Right hindlimb (tissue), 1 donor: ENCODE data around the gene ZBTB24.
"Not testable (repeated sequence)": the region's sequence is repeated elsewhere in the genome, so short reads cannot be mapped to it uniquely, and the experiment has no call there.

Experiments used
- DNase-seq: peaks from one replicate; pipeline ENCODE4 v3.0.0-alpha.2; 2018

Gene ZBTB24

DNA sequence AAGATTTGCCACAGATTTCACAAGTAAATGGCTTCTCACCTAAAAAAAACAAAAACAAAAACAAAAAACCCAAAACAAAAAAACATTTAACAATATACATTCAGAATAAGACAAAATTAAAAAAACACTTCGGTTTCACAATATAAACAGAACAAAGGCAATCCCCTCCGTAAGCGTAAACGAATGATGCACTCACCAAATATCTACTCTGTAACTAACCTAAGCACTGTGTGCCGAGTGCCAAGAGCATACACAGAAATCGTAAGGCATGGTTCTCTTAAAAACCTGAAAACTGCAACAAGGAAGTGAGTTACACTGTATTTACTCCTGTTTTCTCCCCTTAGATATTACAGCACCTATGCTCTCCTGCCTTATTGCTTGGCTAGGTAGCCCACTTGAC is 15.3 kb downstream of the ZBTB24 start:
- DNase-seq, result no peak

DNA sequence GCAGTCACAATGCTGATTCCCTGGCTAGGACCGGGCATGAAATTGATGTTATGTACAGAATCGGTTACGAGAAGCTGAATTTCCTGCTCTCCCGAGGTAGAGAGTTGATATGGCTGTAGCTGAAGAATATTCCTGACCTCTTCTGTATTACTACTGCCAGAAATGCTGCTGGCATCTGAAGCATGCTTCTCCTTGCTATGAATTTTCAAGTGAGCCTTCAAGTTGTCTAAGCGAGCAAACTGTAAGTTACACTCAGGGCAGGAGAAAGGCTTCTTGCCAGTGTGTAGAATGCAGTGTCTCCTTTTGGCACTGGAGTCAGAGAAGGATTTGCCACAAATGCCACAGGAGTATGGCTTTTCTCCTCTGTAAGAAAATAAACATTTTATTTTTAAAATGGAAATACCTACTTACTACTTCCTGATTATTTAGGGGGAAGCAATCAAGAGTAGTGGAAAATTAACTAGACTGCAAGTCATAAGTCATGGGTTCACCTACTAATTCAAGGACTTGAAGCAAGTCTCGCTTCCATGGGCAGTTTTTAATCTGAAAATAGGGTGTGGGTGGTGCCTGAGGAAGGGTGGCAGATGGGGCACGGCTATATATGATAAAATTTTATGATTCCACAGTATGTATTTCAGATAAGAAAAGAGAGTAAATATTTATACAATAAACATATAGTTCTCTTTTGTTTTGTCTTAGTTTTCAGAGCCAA is 16.7 kb downstream of the ZBTB24 start:
- DNase-seq, result no peak

DNA sequence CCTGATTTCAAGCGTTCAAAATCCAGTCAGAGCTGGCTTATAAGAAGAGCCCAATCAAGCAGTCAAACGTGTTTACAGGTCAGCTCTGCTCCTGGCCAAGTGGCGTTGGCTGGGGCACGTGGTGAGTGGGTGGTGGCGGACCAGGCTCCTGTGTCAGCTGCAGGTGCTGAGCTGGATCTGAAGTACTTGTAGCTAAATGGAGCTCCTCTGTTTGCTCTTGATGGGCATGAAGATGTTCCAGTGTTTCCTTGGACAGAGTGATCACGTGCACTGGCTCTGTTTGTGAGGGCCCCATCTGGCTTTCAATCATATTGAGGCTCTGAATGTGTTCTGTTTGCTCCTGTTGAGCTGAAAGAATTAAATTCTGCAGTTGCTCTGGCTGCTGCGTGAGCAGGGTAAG is 17.2 kb downstream of the ZBTB24 start:
- no peak for DNase-seq

DNA sequence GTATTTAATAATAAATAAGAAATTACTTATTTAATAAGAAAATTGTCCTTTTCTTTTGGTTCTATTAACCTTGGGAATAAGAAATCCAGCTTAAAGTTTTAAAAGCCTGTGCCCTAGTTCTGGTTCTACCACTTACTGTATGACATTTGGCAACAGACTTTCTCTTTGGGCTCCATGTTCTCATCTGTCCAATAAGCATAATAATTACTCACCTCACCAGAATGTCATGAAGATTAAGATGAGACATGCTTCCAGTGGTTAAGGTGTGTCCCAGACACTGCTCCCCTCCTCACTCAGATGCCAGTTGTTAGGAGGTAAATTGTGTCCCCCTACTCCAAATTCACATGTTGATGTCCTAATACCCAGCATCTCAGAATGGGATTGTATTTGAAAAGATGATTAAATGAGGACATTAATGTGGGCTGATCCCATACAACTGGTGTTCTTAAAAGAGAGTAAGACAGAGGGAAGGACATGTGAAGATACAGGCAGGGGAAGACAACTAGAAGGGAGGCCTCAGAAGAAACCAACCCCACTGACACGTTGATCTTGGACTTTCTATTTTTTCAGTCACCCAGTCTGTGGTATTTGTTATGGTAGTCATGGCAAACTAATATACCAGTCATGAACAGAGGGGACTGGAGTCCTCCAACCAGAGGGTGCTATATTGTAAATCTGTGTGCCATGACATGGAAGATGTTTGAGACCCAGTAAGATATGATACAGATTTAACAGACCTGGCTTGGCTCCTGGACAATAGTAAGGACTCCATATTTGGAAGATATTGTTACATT is 21.1 kb downstream of the ZBTB24 start:
- DNase-seq, result no peak

DNA sequence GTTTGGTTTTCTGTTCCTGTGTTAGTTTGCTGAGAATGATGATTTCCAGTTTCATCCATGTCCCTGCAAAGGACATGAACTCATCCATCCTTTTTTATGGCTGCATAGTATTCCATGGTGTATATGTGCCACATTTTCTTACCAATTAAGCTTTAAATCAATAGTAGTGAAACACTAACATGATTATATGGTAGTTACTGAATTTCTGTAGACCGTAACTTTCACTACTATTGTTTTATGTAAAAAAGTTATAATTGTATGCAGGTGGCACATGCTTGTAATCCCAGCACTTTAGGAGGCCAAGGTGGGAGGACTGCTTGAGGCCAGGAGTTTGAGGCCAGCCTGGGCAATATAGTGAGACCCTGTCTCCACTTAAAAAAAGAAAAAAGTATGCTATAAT is 21.8 kb downstream of the ZBTB24 start:
- not testable (repeated sequence) for DNase-seq

GRCh38 chr6:109460161-109460829 is 22.7 kb downstream of the ZBTB24 start:
- no peak for DNase-seq

DNA sequence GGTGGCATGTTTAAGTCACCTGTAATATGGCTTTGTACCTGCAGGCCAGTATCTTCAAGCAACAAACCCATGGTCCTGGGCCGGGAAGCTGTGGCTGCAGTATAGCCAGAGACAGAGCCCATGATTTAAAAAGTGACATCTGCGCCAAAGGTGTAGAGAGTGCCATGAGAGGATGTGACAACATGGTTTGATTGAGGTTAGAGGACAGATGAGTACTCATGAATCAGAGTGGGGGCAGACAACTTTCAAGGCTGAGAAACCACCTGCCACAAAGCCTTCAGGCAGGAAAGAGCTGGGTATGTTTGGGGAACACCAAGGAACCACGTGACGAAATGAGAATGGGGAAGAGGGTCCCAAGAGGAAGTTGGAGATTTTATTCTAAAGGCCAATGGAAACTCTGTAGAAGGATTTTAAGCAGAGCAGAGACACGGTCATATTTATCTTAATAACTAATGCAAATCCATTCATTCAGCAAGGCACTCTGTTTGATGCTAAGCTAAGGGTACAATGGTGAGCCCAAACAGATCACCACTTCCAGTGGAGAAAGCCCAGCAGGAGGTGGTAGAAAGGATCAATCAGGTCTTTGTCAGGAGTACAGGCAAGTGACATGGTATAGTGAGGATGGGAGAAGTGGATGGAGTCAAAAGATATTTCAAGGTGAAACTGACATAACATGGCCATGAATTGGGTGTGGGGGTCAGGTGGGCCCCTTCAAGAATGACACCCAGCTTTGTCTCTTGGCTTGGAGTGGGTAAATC is 24.1 kb downstream of the ZBTB24 start:
- no peak for DNase-seq

DNA sequence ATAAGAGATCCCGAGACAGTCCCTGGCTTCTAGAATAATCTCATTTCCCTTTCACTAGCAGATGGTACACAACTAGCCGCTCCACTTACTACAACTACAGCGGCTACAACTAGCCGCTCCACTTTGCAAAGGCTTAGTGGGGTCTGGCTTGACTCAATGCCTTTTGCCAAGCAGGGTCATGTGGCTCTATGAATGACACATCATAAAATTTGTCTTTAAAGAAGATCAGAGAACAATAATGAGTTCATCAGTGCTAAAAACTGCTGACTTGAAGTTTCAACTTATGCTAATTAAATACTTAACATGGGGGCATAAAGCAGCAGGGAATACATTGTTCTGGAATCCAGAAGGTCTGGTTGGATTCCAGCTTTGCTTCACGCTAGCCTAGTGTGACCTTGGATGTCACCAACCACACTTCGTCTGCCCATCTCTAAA is 25.4 kb downstream of the ZBTB24 start:
- no peak for DNase-seq

- DNase-seq, result peak; percentile 78
These were observed 26.1 kb downstream of the ZBTB24 start for GRCh38 chr6:109456710-109457561.

DNA sequence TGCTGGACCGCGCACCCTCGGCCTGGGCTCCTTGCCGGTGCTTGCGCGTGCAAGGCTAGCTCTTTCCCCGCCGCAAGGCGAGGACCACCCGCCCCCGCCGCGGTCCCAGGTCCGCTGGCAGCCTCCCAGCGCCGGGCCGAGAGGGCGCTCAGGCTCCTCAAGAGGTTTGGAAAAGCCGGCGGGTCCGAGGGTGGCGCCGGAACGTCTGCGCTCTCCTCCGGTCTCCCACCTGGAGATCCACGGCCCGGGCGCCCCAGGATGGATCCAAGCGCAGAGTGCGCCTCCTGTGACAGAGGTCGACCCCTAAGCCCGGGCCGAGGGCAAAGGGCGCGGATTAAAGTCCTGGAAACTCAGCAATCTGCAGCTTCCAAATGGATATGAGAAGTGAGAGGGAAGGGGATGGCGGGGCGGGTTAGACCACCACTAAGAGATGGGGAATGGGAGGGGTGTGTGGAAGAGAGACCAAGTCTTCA is 26.9 kb downstream of the ZBTB24 start:
- no peak for DNase-seq

DNA sequence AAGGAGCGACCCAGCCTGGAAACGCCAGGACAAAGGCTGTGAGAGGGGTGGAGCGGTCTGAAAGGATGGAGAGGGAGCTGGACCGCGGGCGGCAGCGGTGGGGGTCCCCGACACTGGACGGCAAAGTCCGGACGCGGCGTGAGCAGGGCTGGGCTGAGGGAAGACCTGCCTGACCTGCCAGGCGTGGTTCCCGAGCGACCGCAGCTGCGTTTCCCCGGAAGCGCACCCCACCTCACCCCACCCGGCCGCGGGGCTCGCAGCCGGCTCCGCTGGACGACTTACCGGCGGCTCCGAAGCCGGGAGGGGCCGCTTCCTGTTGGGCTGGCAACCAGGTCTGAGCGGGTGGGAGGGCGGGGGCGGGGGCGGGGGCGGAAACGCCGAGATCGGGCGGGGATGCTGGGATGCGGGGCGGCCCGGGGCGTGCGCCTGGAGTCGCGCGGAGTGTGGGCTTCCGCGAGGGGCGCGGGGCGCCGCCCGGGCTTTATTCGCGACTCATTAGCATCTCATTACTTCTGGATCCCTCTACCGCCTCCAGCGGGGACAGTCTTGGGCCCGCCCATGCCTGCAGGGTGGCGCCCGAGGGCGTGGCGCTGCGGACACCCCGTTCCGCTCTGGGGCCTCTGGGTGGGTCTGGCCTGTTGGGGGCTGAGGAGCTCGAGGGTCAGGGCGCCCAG is 27.4 kb downstream of the ZBTB24 start, which contains the start of gene MICAL1:
TSS of gene MICAL1 (minus strand) at position 336 of the 674 bp plus-strand sequence. CDS start 1,576 bp downstream, outside the sequence.
- peak; percentile 83 for DNase-seq

DNA sequence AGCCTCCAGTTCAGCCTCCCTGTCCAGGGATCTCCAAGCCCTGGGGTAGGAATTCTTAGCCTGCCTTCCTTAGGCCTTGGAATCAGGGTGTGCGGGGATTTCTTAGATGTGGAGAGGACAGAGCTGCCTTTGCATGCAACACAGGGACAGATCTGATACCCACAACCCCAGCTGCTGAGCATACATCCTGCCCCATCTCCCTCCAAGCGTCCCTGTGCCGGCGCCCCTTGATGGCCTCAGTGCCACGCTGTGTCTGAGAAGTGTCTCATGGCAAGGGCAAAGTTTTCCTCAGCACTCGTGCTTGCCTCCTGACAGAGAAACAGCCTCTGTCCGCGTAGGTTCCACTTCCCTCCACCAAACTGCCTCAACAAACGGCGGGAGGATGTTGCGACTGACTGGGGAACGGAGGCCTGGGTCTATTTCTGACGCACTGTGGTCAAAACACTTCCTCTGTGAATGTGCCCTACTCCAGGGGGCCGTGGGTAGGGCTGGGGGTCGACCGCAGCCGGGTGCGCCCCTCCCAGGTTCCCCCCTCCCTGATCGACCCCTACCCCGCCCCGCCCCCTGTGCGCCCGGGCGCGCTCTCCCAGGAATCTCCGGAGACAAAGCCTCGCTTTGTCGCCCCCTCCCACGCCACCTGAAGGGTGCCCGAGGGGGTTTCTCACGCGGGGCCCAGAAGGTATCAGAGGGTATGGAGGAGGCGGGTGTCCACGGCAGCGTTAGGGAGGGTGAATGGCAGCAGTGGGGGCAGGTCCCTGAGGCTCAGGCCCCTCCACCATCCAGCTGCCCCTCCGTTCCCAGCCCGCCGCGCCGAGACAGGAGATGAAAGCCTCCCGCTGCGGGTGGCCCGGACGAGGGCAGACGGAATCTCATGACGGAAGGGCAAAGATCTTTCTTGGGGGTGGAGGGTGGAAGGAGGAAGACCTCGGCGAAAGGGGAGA is 28.3 kb downstream of the ZBTB24 start:
- no peak for DNase-seq

GRCh38 chr6:109453594-109454495 is 29.2 kb downstream of the ZBTB24 start:
- peak; percentile 84 for DNase-seq

DNA sequence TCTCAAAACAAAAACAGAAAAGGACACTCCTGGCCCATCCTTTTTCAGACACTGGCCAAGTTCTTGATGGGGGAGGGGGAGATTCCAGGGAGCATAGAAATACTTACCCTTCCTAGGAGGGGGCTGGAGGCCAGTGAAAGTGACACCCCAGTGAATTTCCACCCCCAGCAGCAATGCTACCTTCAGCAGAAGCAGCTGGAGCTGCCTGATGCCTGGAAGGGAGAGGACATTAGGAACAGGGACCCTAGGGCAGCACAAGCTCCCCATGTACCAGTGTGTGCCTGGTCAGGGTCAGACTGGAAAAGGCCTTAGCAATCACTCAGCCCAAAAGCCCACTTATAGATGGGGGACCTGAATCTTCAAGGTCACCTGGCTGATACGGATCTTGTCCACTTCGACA is 29.9 kb downstream of the ZBTB24 start:
- no peak for DNase-seq

DNA sequence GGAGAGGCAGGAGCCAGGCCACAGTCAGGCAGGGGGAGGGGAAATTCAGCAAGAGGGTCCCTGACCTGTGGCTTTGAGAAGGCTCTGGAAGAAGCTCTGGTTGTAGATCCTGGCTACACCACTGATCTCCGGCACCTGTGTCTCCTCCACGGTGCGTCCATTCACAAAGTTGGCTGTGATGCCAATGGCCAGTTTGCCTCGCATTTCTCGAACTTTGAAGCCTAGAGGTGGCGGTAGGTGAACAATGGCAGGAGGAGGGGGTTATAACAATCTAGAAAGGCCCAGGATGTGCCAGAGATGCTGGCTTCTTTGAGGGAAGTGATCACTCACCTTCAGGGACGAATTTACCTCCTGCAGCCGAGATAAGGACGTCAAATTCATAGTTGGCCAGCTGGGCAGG is 30.8 kb downstream of the ZBTB24 start:
- no peak for DNase-seq

- DNase-seq, result no peak
These were observed 31.6 kb downstream of the ZBTB24 start for GRCh38 chr6:109451376-109451775.

DNA sequence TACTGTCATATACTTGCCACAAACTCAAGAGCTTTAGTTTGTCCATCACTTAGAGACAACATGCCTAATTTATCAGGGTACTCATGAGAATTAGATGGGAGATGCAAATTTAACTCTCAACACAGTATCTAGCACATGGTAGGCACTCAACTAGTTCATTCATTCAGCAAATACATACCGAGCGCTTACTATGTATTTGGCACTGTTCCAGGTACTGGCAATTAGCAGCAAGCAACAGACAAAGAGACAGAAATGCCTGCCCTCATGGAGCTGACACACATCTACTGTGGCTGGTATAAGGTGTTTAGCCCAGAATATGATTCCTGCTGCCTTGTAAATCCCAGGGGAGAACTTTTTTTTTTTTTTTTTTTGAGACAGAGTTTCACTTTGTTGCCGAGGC is 32.2 kb downstream of the ZBTB24 start:
- no peak for DNase-seq

GRCh38 chr6:109449795-109450673 is 33.0 kb downstream of the ZBTB24 start:
- DNase-seq, result no peak
